ENCODE measurements around the gene SNAP23.
"Not testable (repeated sequence)": the region's sequence is repeated elsewhere in the genome, so short reads cannot be mapped to it uniquely, and the experiment has no call there.

SNAP23 gene

GRCh38 chr15:42549032-42549491 is 53.6 kb downstream of the SNAP23 start:
- DNase-seq (ENCODE audit: low read depth): no peak
- H3K4me3 ChIP-seq (ENCODE audit: low read depth, low read length): peak overlapping the region; percentile 95

- DNase-seq (ENCODE audit: low read depth): no peak
- peak overlapping the region; percentile 95 for H3K4me3 ChIP-seq (ENCODE audit: low read depth, low read length)
Measured at GRCh38 chr15:42549741-42550392, 54.4 kb downstream of the SNAP23 start.

GRCh38 chr15:42553554-42553953 is 58.1 kb downstream of the SNAP23 start:
- no peak overlapping the region for H3K4me3 ChIP-seq (ENCODE audit: low read depth, low read length)
- DNase-seq (ENCODE audit: low read depth): no peak

- DNase-seq (ENCODE audit: low read depth): not testable (repeated sequence)
Measured at GRCh38 chr15:42556550-42557207, 61.2 kb downstream of the SNAP23 start.

GRCh38 chr15:42558739-42559138 is 63.3 kb downstream of the SNAP23 start:
- no peak for DNase-seq (ENCODE audit: low read depth)
- H3K4me3 ChIP-seq (ENCODE audit: low read depth, low read length): no peak overlapping the region

More at GRCh38 chr15:42556550-42557207, 61.2 kb downstream of the SNAP23 start:
- H3K4me3 ChIP-seq (ENCODE audit: low read depth, low read length): not testable (repeated sequence)

GRCh38 chr15:42575188-42576039 is 80.0 kb downstream of the SNAP23 start, which contains the start of gene STARD9:
Gene STARD9 (plus strand): TSS chr15:42575606. CDS start chr15:42575716, 110 bp downstream.
- peak; percentile 95 for DNase-seq (ENCODE audit: low read depth)
- peak within 1 kb of the TSS; percentile 85 for H3K4me3 ChIP-seq (ENCODE audit: low read depth, low read length)

- DNase-seq (ENCODE audit: low read depth): no peak
- peak overlapping the region; percentile 85 for H3K4me3 ChIP-seq (ENCODE audit: low read depth, low read length)
Measured at GRCh38 chr15:42576040-42576594, 80.7 kb downstream of the SNAP23 start.

GRCh38 chr15:42576776-42577175 is 81.3 kb downstream of the SNAP23 start:
- DNase-seq (ENCODE audit: low read depth): no peak
- peak overlapping the region; percentile 85 for H3K4me3 ChIP-seq (ENCODE audit: low read depth, low read length)

- peak; percentile 72 for DNase-seq (ENCODE audit: low read depth)
- H3K4me3 ChIP-seq (ENCODE audit: low read depth, low read length): no peak overlapping the region
Measured at GRCh38 chr15:42577514-42578031, 82.1 kb downstream of the SNAP23 start.

- no peak for DNase-seq (ENCODE audit: low read depth)
- H3K4me3 ChIP-seq (ENCODE audit: low read depth, low read length): no peak overlapping the region
Measured at GRCh38 chr15:42578984-42579537, 83.6 kb downstream of the SNAP23 start.

GRCh38 chr15:42581272-42581730 is 85.9 kb downstream of the SNAP23 start:
- peak; percentile 34 for DNase-seq (ENCODE audit: low read depth)
- peak overlapping the region; percentile 48 for H3K4me3 ChIP-seq (ENCODE audit: low read depth, low read length)

Measured in skeletal muscle cell (primary cell).